ENCODE measurements around the gene ARHGAP27.
"Not testable (repeated sequence)": the region's sequence is repeated elsewhere in the genome, so short reads cannot be mapped to it uniquely, and the experiment has no call there.

- not testable (repeated sequence) for TF ChIP-seq POLR2A (IDR thresholded peaks at IDR 0.05; ENCODE audit: low read length); GATA1 (IDR thresholded peaks at IDR 0.05; ENCODE audit: low read depth, low read length)
These were observed 8.3 kb upstream of the ARHGAP27 start for GRCh38 chr17:45440839-45441515.
